Right atrium auricular region (tissue), 2 donors: Measurements from ENCODE around the gene OSER1. TPM values are rescaled to one million over a fixed set of nuclear protein-coding genes. Genes with fewer than 3 reads are reported as not detected.

Experiments used
- DNase-seq: peaks from one replicate; pipeline ENCODE4 v3.0.0-alpha.2; 2019; ENCODE audit warnings: low spot score
- H3K27ac ChIP-seq, 2 donors: fragments of 200-600 bp; sonication (generic); 1 replicate in 1 of 2; 2 replicates in 1 of 2; pipeline ENCODE4 v1.5.1; 2016 to 2019
- H3K27me3 ChIP-seq, 2 donors: fragments of 200-600 bp; sonication (generic); one replicate each; pipeline versions ENCODE4 v1.5.1 to v1.6.0; 2017 to 2019
- H3K36me3 ChIP-seq: fragments of 200-600 bp; sonication (generic); one replicate; pipeline ENCODE4 v1.5.1; 2016
- H3K4me1 ChIP-seq, 2 donors: fragments of 200-600 bp; sonication (generic); one replicate each; pipeline versions ENCODE4 v1.5.1 to v1.6.0; 2017 to 2019
- H3K4me3 ChIP-seq, 2 donors: fragments of 200-600 bp; sonication (generic); 1 replicate in 1 of 2; 2 replicates in 1 of 2; pipeline ENCODE4 v1.5.1; 2017 to 2019; ENCODE audit warnings: mild to moderate bottlenecking in 1 of 2, moderate library complexity in 1 of 2
- H3K9me3 ChIP-seq, 2 donors: fragments of 200-600 bp; sonication (generic); one replicate each; pipeline ENCODE4 v1.5.1; 2019
- total RNA-seq, 2 donors: library from RNA; depleted of rRNA; stranded (reverse); fragments of >200 nt; gene quantifications; one replicate each; pipeline ENCODE4 v1.1.0, GENCODE V29; 2016
- TF ChIP-seq, protein P1 (sequence below), 2 donors: fragments of 200-600 bp; sonication (generic); IDR thresholded peaks; one replicate each; pipeline ENCODE4 v1.5.1; 2019; ENCODE audit warnings: antibody characterized with exemption in 2 of 2

Gene OSER1
- total RNA-seq, 2 donors from 2014 or later: 30.8 to 31.1 TPM

DNA sequence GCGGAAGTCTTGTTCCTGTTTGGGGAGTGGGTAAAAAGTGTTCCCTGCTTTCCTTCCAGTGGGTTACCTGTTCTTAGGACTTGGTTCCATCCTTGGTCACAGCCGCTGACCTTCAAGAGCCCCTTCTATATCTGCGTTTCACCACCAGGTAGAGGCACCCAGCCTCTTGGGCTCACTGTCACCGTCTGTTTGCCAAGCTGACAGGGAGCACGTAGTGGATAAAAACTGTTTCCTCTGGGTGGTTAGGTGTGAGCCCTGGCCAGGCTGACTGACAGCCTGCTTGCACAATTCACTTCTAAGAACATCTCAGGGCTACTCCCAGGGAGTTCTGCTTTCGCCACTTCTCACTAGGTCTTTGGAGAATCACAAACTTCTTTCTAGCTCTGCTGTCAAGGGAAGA lies 21.8 kb downstream of the OSER1 start:
- no peak overlapping the region for H3K4me3 ChIP-seq
- peak overlapping the region; percentile 89 to 97 for H3K27ac ChIP-seq
- DNase-seq: peak; percentile 58
- H3K36me3 ChIP-seq: peaks cover 10% of the 10 kb centered on the region
- H3K9me3 ChIP-seq: no peaks in the 10 kb centered on the region
- peaks cover 0 to 49% of the 10 kb centered on the region in 2 donors for H3K4me1 ChIP-seq
- TF ChIP-seq, protein P1, sequence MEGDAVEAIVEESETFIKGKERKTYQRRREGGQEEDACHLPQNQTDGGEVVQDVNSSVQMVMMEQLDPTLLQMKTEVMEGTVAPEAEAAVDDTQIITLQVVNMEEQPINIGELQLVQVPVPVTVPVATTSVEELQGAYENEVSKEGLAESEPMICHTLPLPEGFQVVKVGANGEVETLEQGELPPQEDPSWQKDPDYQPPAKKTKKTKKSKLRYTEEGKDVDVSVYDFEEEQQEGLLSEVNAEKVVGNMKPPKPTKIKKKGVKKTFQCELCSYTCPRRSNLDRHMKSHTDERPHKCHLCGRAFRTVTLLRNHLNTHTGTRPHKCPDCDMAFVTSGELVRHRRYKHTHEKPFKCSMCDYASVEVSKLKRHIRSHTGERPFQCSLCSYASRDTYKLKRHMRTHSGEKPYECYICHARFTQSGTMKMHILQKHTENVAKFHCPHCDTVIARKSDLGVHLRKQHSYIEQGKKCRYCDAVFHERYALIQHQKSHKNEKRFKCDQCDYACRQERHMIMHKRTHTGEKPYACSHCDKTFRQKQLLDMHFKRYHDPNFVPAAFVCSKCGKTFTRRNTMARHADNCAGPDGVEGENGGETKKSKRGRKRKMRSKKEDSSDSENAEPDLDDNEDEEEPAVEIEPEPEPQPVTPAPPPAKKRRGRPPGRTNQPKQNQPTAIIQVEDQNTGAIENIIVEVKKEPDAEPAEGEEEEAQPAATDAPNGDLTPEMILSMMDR (IDR thresholded peaks at IDR 0.05): no peak
- H3K27me3 ChIP-seq: no peaks in the 10 kb centered on the region

- Histone ChIP-seq H3K4me1 (peaks cover 0 to 44% of the 10 kb centered on the region in 2 donors), H3K4me3 (peak overlapping the region; percentile 67 to 79), H3K36me3 (peaks cover 15% of the 10 kb centered on the region), H3K9me3 (no peaks in the 10 kb centered on the region), H3K27me3 (no peaks in the 10 kb centered on the region), H3K27ac (peak overlapping the region; percentile 89 to 97)
- TF ChIP-seq, protein P1 (IDR thresholded peaks at IDR 0.05): no peak
- peak; percentile 58 for DNase-seq
Observed at GRCh38 chr20:44187772-44188709, 22.5 kb downstream of the OSER1 start.

GRCh38 chr20:44187054-44187771 lies 23.4 kb downstream of the OSER1 start, which contains the start of gene JPH2:
JPH2 (minus strand) TSS chr20:44187188; CDS start chr20:44186705, 483 bp downstream.
- TF ChIP-seq, protein P1 (IDR thresholded peaks at IDR 0.05): no peak
- no peaks in the 10 kb centered on the region for H3K9me3 ChIP-seq
- H3K4me3 ChIP-seq: peak within 1 kb of the TSS; percentile 67 to 79
- no peaks in the 10 kb centered on the region for H3K27me3 ChIP-seq
- DNase-seq: peak; percentile 71
- H3K36me3 ChIP-seq: peaks cover 15% of the 10 kb centered on the region
- H3K27ac ChIP-seq: peak within 1 kb of the TSS; percentile 89 to 97
- peaks cover 0 to 46% of the 10 kb centered on the region in 2 donors for H3K4me1 ChIP-seq

- TF ChIP-seq, protein P1 (IDR thresholded peaks at IDR 0.05): no peak
- H3K36me3 ChIP-seq: peaks cover 15% of the 10 kb centered on the region
- peak overlapping the region; percentile 89 to 97 for H3K27ac ChIP-seq
- peak overlapping the region; percentile 67 to 79 for H3K4me3 ChIP-seq
- H3K4me1 ChIP-seq: peaks cover 0 to 52% of the 10 kb centered on the region in 2 donors
- DNase-seq: no peak
- H3K27me3 ChIP-seq: no peaks in the 10 kb centered on the region
- no peaks in the 10 kb centered on the region for H3K9me3 ChIP-seq
Observed at GRCh38 chr20:44186674-44187053, 23.9 kb downstream of the OSER1 start.

DNA sequence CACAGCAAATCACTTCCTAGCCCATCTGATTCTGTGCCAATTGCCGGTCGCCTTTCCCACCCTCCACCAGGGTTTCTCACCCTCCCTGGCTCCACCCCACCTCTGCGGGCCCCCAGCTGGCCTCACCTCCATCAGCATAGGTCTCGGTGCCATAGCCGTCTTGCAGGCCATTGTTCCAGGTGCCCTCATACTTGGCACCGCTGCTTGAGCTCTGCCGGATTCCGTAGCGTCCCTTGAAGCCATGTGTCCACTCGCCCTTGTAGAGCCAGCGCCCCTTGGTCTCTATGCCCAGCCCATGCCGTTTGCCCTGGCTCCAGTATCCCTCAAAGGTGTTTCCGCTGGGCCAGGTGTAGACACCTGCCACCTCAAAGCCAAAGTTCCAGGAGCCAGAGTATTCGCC lies 24.4 kb downstream of the OSER1 start:
- H3K36me3 ChIP-seq: peaks cover 15% of the 10 kb centered on the region
- TF ChIP-seq, protein P1 (IDR thresholded peaks at IDR 0.05): no peak
- peak; percentile 48 for DNase-seq
- H3K4me1 ChIP-seq: peaks cover 0 to 56% of the 10 kb centered on the region in 2 donors
- peak overlapping the region; percentile 89 to 97 for H3K27ac ChIP-seq
- no peaks in the 10 kb centered on the region for H3K9me3 ChIP-seq
- no peaks in the 10 kb centered on the region for H3K27me3 ChIP-seq
- H3K4me3 ChIP-seq: peak overlapping the region; percentile 67 to 79
